Hypothalamus (tissue), 51 donors: Measurements from ENCODE around the gene DOCK1.

Source experiments
- DNase-seq, 51 donors: peaks; one replicate each; lab custom pipeline; 2025; lab: John Stamatoyannopoulos, UW

DOCK1 gene

DNA sequence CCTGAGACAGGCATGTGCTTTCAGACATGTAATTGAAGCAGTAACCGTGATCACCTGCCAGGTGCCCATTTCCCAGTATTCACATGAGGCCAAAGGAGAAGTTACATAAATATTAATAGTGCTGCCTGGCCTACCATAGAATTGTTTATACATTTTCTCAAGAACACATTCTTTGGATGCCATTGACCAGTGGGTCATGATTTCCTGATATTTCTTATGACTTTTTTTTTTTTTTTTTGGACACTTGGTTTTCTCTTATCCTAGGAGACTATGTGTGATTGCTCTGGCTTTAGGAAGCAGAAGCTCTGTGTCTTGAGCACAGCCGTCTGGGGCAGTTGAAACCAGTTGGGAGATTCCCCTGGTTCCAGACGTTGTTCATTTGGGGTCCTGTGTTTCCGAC is 500.0 kb downstream of the DOCK1 start:
- DNase-seq: no peak

DNA sequence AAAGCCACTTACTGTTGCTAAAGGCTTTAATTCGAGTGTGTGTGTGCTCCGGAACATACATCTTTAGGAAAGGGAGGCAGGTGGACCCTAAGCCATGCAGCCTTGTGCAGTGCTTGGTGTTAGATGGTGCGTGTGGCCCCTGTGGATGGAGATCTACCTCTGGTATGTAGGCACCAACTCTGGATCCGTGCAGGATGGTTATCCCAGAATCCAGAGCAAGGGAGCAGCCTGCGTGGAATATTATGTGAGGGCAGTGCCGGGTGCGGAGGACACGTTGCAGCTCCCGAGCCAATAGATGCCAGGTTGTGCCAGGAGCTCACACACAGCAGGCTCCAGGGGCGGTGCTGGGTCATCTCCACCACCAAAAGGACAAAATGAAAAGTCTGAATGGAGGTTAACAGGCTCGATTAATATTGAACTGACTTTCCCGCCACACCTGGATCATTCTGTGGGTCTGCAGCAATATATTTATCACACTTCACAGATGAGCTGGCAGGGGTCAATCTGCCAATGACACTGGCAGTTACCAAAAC is 500.9 kb downstream of the DOCK1 start:
- no peak for DNase-seq

DNA sequence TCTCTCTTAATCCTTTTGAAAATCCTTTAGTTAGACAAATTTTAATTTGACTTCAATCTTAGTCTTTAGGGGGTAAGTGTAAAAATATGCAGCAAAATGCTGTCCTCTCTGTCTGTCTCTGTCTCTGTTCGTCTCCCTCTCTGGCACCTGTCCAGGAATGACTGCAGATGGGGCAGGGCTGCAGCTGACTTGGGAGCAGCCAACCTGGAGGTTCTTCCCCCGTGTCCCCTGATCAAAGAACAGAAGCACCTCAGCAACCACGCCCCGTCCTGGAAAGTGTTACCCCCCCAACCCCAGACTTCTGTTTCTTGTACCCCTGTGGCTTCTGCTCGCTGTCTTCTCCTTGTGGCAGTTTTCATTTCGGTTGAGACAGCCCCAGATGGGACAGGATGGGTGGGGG is 502.3 kb downstream of the DOCK1 start:
- DNase-seq: peak in 2 of 51 donors; percentile 16 to 19

DNA sequence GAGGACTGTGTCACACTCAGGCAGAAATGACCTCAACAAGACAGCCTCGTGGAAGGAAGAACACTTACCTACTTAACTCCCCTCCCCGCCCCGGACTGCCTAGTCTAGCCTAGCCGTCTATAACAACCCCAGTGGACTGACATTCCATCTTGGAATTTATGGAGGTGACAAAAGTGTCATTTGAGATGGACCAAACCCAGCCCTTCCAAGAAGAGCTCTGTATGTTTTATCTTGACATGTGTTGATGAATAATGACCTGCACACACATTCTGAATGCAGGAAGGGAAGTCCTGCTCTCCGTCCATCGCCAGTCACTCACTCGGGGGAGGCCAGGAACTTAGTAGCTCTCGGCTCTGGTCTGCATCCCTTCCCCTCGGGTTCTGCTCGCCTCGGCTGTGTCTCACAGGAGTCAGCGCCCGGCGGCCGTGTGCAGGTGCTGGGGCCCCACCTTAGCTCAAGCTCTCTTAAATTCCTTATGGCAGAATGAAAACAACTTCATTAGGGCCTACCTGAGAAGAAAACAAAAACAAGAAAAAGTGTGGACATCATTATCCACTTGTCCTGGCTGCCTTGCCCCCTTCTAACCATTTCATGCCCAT is 503.0 kb downstream of the DOCK1 start:
- DNase-seq: no peak

DNA sequence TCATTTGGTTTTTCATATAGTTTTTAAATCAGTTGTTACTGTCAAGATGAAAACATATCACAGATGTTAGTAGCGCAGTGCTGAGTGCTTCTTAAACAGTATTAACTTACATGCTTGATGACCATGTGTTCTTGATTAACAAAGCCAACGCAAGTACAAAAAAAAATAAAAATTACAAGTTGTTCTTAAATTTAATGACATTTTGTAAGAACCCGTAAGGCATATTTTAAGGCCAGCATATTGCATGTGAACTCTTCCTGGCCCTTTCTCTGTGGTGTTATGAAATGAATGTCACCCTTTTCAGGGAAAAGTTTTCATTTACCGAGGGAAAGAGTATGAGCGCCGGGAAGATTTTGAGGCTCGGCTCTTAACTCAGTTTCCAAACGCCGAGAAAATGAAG is 503.5 kb downstream of the DOCK1 start:
- DNase-seq: no peak

DNA sequence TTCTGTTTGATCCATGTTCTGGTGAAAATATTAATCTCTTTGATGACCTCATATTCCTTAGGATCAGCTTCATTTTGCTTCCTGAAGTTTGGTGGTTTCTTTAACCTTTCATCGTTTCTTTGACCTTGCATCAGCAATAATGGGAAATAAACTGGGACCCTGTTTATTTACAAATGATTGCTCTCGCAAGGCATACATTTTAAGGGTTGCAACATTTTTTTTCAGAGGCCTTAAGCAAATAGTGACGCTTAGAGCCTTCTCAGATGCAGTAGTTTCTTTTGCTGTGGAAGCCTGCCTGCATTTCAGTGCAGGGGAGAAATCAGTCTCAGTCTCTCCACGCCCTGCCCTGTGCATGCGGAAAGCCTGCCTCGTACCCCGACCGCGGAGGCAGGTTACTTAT is 504.8 kb downstream of the DOCK1 start:
- DNase-seq: no peak

DNA sequence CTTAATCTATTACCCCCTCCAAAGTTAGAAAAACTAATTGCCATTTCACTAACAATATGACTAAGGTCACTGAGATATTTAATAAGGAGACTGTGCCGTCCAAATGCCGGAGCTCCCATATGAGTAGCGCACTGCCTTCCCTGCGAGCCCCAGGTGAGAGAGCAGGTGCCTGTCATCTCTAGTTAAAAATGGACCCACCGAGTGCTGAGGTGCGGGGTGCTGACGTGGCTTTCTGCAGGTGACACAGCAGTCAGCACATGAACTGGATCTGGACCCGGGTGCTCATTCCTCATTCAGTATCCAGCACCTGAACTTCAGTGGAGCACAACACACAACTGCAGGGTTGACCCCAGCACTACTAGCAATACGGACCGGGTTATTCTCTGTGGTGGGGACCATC is 505.8 kb downstream of the DOCK1 start:
- DNase-seq: no peak

DNA sequence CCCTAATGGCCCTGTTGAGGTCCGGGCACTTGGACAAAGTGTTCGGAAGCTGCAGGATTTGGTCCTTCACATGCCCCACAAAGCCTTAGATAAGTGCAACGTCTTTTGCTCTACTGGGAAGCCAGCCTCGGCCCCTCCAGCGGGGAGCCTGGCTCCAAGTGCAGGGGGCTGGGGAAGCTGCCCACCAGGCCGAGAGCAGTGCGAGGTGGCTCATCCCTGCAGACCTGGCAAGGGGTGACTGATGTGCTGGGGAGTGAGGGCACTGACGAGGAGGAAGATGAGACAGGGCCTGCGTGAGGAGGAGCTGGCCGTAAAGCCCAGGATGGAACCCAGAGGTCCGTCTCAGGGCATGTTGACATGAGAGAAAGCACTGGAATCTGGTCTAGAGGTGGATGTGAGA is 508.1 kb downstream of the DOCK1 start:
- no peak for DNase-seq

DNA sequence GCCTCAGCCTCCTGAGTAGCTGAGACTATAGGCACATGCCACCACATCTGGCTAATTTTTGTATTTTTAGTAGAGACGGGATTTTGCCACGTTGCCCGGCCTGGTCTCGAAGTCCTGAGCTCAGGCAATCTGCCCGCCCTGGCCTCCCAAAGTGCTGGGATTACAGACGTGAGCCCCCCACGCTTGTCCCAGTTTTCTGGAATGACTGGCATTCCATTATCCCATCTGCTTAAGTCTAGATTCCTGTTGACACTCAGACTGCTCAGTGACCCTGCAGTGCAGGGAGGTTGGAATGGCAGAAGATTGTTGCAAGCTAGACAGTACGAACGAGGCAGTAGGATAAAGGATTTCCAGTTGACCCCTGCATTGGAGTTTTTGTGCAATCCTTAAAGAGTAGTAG is 508.8 kb downstream of the DOCK1 start:
- no peak for DNase-seq

DNA sequence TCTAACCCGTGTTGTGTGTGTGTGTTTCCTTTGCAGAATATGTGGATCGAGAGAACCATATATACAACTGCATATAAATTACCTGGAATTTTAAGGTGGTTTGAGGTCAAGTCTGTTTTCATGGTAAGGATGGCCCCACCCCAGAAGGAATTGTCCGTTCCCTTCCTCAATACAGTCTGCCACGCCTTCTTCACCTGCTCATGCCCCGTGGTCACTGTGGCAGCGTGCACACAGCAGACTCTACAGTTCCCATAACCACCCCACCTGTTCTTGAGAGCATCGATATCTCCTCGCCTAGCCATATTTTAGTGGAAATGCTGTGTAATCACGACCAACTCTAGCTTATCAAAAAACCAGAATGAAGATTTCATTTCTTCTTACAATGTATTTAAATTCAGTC is 509.9 kb downstream of the DOCK1 start:
- DNase-seq: no peak

DNA sequence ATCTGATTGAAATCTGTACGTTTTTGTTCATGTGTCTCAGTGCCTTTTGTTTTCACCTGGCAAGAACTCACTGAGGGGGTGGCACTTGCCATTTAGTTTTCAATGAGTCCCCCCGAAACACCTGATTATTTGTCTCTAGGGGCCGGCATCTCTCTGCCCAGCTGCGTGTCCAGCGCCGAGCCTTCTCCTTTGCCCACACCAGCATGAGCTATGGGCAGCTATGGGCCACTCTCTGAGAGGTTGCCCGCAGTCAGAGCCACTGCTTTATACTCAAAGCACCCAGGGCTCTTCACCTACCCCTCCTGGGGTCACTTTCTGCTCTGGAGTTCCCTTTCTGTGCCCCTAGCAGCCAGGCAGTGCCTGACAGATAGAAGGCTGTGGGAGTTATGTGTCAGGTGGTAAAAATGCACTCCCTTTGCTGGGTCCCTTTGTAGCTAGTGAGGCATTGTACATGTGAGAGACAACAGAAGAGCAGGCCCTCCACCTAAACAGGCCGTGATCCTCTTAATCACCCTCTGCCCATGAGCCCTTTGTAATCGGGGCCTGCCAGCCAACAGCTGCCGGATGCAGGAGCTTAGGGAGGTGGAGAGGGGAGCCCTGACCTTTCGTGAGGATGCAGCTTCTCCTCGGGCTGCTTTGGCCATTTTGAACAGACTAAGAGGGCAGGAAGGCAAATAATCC is 510.8 kb downstream of the DOCK1 start:
- no peak for DNase-seq

DNA sequence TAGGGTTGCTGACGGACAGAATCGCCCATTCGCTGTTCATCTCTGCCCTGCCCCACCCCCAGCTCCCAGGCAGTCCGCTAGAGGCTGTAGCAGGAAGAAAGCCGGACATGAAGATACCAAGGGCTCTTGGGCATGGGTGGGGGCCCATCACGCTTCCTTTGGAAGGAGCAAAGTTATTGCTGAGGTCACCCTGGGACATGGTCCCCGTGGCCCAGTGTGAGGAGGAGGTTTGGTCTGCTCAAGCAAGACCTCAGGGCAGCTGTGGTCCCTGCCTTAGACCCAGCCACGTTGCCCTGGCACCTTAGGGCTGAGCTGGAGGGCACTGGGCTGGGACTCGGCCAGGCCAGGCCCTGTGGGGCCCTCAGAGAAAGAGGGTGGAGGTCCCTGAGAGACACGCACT is 511.8 kb downstream of the DOCK1 start:
- no peak for DNase-seq

DNA sequence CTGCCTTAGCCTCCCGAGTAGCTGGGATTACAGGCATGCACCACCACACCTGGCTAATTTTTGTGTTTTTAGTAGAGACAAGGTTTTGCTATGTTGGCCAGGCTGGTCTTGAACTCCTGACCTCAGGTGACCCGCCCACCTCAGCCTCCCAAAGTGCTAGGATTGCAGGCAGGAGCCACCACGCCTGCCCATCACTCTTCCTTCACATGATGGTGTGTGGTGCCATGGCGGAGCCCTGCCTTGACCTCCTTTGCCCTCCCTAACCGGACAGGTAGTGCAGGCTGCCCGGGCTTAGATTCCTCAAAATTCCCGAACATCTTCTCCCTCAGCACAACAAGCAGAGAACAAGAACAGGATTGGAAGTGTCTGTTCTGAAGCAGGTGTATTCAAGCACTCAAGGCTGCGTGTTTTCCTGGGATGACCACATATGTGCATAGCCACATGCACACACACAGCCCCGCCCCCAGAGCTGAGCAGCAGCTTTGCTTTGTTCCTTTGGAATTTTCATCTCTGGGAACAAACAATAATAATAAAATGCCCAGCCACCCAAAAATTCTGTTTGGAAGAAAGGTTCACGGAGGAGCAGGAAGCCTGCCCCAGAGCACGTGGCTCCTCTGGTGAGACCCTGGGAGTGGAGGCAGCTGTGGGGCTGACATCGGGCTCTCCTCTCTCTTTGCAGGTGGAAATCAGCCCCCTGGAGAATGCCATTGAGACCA is 512.6 kb downstream of the DOCK1 start:
- DNase-seq: no peak

DNA sequence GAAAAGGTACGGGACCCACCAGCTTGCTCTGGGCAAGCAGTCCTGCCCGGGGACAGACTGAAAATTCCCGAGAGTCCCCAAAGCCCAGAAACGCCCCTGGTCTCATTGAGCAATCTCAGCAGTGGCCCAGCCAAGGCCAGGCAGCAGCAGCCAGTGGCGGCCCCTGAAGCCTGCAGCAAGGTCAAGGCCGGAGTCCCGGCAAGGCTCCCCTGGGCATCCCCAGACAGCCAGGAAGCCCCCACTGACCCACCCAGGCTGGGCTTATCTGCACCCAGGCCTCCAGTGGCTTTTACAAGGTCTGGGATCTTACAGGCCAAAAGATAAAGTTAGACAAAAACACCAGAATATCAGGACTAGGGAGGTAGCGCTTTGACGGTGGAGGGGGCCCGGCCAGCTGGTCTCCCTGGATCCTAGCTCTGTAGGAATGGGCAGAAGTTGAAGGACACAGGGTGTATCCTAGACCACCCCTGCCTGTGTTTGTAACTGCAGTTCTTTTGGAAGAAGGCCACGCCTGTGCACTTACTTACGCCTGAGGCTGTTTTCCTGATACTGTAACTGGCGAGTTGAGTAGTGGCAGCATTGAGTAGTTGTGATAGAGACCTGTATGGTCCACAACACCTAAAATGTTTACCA is 513.4 kb downstream of the DOCK1 start:
- no peak for DNase-seq

DNA sequence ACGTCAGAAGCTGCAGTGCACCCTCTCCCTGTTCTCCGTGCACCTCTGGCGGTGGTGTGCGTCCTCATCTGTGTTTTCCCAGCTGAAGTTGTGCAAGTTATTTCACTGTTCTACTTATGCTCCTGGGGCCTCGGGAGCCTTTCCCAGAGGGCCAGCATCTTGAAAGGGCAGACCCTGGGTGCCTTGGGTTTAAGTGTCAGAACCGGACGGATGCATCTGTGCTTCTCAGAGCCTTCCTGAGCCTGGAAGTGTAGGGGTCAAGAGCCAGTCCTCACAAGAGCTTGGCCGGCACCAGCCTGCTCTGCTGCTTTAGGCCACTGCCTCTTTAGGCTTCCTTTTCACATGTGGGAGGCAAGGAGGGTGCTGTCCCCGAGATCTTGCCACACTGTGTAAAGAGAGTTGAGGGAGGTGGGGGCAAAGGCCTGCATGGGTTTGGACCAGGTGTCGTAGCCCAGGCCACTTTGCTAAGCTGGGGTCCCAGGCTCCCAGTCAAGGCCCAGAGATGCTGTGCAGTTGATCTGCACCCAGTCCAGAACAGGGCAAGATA is 515.0 kb downstream of the DOCK1 start:
- no peak for DNase-seq

DNA sequence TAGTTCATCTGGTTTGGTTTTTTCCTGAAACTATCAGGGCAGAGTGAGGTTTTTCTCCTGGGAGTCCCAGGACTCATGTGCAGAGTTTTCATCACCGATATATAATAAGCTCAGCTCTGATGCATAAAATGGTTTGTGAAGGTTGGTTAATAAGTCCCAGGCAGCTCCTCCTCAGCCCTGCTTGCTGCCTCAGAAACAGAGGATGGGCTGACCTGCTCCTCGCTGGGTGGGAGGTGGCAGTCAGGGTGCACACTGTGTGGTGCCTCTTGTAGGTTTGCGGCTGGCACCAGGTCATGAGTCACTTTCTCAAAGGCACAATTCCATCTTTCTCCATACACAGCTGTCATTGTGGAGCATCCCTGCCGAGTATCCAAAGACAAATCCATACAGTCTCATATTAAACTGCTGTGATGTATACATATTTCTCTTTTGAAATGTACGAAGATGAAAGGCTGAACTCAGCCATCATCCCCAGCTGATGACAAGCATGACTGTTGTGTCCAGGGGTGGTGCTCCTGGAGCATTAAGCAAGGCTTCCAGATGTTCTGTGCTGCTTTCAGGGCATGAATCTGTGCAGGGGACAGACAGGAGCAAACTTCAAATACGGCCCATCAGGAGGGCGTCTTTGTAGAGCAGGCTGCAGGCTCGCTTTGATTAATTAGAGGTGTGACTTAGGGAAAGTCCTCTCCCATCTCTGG is 518.1 kb downstream of the DOCK1 start:
- no peak for DNase-seq

DNA sequence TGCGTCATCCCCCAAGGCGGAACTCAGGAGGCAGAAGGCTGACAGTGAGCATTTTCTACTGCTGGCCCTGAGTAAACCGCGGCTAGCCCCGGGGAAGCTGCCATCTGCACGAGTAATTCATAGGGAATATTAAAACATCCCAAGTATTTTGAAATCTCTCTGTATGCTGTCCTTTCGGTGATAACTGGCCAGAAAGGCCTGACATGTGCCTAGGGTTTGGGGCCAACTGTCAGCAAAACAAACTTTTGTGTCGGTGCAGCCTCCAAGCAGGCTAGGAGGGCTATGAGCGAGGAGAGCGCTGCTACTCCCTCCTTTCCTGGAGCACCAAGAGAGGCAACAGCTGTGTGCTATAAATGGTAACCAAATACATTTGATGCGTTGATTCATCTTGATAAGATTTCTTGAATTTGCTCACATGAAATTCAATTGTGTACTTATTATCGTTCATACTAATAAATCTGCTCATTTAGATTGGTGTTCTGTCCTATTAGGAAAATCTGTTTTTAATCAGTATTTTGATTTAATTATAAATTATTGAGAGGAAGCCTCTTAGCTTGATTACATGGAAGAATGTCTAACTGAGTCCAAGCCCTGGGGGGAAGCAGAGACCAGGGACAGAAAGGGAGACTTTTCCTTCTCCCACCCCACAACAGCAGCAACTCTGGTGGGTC is 519.5 kb downstream of the DOCK1 start:
- no peak for DNase-seq

DNA sequence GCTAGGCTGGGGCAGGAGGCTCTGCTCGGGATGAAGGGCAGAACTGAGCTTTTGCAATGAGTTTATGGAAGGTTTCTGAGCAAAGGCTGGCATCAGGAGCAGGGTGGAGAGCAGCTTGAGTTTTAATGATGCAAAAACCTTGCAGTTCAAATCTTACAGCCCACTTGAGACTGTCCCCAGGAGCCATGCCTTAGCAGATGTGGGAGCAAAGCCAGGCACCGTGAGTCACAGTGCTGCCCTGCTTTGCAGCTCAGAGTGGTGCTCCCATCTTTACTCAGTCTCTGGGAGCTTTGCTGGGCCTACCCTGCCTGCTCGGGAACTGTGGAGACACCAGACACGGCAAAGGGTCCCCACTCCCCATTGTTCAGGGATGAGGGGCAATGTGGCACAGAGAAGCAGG is 521.5 kb downstream of the DOCK1 start:
- DNase-seq: no peak

DNA sequence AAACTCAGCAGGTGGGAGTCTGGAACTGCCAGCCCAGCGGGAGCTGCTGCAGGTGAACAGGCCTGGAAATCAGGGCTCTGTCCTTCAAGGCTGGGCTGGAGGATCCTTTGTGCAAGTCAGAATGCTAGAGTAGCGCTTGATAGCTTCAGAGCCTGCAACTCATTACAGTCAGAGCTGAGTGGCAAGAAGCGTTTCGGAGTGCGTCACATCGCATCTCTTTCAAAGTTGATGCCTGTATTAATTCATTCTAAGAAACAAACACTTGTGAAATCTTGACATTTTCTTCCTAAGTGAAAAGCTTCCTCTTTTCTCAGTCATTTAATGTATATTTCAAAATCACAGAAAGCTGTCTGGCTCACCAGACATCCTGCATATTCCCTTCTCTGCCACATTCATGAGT is 522.7 kb downstream of the DOCK1 start:
- no peak for DNase-seq

DNA sequence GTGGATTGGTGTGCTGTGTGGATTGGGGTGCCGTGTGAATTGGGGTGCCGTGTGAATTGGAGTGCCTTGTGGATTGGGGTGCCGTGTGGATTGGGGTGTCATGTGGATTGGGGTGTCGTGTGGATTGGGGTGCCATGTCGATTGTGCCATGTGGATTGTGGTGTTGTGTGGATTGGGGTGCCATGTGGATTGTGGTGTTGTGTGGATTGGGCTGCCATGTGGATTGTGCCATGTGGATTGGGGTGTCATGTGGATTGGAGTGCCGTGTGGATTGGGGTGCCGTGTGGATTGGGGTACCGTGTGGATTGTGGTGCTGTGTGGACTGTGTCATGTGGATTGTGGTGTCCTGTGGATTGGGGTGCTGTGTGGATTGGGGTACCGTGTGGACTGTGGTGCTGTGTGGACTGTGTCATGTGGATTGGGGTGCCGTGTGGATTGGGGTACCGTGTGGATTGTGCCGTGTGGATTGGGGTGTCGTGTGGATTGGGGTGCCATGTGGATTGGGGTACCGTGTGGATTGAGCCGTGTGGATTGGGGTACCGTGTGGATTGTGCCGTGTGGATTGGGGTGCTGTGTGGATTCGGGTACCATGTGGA is 523.3 kb downstream of the DOCK1 start:
- no peak for DNase-seq
